Uterus (tissue), 2 donors: Measurements from ENCODE around the gene FAM24A.

Source experiments
- POLR2A ChIP-seq, 2 donors: fragments of 450-650 bp; IDR thresholded peaks; one replicate each; pipeline ENCODE4 v1.6.1; 2016; ENCODE audit warnings: antibody characterized with exemption in 2 of 2, mild to moderate bottlenecking in 1 of 2, moderate library complexity in 1 of 2
- TF ChIP-seq, protein P1 (sequence below), 4 experiments: fragments of 200-600 bp in 2 of 4; fragments of 450-650 bp in 2 of 4; sonication (generic) in 2 of 4; IDR thresholded peaks; one replicate each; pipeline ENCODE4 v1.5.1; 2016 to 2019; ENCODE audit warnings: antibody characterized with exemption in 4 of 4, mild to moderate bottlenecking in 2 of 4, moderate library complexity in 1 of 4

DNA sequence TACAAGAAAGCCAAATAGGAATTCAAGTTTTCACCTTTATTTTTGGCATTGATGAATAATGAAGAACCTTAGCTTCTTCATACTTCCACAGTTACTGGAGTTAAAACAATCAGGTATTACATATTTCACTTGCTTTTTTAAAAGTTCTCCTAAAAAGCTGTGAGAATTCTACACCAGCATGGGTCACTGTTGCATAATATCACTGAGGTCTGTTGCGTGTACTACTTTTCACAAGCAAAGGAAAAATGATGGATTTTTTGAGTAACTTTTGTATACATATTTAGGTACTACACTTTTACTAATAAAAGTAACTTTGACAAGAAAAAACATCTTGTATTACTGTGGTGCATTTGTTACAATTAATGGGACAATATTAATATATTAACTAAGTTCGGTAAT, 46.2 kb upstream of the FAM24A start:
- TF ChIP-seq, protein P1, sequence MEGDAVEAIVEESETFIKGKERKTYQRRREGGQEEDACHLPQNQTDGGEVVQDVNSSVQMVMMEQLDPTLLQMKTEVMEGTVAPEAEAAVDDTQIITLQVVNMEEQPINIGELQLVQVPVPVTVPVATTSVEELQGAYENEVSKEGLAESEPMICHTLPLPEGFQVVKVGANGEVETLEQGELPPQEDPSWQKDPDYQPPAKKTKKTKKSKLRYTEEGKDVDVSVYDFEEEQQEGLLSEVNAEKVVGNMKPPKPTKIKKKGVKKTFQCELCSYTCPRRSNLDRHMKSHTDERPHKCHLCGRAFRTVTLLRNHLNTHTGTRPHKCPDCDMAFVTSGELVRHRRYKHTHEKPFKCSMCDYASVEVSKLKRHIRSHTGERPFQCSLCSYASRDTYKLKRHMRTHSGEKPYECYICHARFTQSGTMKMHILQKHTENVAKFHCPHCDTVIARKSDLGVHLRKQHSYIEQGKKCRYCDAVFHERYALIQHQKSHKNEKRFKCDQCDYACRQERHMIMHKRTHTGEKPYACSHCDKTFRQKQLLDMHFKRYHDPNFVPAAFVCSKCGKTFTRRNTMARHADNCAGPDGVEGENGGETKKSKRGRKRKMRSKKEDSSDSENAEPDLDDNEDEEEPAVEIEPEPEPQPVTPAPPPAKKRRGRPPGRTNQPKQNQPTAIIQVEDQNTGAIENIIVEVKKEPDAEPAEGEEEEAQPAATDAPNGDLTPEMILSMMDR (IDR thresholded peaks at IDR 0.05), result no peak
- TF ChIP-seq POLR2A (IDR thresholded peaks at IDR 0.05), result no peak
